ENCODE measurements around the gene PAOX.
A peak's percentile ranks its signal among the peaks of the same experiment; 100 is the strongest.
"Not testable (repeated sequence)": the region's sequence is repeated elsewhere in the genome, so short reads cannot be mapped to it uniquely, and the experiment has no call there.

The PAOX gene

DNA sequence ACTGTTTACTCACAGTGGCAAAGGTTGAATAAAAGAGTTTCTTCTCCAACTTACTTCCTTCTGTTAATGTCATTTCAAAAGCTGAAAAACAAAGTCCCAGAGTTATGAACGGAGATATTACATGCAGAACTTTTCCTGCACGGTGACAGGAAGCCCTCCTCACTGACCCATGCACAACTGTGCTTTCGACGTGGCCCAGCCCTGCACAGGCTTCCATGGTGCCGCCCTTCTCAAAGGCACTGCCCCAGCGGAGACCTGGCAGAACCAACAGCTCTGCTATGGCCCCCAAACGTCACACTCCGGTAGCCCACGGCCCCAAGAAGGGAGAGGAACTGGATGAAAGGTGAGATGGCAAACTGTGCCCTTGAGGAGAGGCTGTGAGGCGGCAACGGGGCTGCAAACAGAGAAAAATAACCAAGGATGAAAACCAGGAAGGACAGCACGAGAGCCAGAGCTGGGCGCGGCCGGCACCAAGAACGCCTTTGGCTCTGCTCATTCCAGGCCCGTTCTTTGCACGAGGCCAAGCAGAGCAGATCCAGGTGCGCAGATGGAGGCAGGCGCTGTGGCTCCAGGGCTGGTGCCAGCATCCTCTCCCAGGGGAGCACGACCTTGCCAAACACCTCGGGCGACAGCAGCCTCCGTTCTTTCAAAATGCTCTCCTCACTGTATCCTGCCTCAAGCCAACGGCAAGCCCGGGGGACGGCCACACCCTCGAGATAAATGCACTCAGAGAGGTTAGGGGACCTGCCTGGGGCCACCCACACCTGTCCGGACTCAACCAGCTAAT, 14.2 kb upstream of the PAOX start:
- no peak for DNase-seq (ENCODE audit: low spot score)

DNA sequence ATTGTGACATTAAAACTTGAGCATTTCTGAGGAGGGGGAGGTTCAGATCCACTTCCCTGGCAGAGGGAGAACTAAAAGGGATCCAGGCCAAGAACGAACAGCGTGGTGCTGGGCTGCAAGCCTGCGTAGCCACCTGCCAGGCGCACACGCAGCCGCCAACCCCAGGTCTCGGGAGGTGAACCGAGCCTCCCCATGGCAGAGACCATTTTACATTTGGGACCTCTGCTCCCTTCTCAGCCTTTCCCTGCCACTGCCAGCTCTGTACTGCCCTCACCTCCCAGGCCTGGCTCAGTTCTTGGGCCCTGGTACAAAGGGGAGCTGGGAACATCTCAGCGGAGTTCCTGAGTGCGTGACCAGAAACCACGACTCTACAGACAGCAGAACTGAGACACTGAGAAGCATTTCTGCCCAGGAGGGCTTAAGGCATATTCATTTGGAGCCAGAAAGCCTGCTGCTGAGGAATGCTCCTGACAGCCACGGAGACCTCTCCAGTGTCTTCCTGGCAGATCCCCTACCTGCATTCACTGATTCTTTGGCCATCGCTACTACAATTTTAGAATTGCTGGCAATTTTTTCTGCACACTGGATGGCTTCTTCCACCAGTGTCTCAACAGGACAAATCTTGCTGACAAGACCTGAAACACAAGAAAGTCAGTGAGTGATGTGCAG, 13.5 kb upstream of the PAOX start:
- DNase-seq (ENCODE audit: low spot score): no peak

GRCh38 chr10:133366130-133366478, 13.0 kb upstream of the PAOX start:
- no peak for DNase-seq (ENCODE audit: low spot score)

DNA sequence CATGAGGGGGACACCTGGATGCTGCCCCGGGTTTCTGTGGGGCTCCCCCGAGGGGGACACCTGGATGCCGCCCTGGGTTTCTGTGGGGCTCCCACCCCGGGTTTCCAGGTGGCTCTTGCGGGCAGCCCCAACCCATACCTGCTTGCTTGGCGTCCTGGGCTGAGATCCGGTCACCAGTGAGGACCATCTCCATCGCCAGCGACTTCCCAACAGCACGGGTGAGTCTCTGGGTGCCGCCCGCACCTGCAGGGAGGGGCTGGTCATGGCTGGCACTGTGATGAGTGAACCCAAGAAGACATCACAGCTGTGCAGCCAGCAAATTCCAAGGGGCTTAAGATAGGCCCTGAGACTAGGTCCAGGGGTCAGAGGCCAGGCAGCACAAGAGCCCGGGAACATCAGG, 12.3 kb upstream of the PAOX start:
- no peak for DNase-seq (ENCODE audit: low spot score)

GRCh38 chr10:133367461-133367860, 11.6 kb upstream of the PAOX start:
- not testable (repeated sequence) for DNase-seq (ENCODE audit: low spot score)

DNA sequence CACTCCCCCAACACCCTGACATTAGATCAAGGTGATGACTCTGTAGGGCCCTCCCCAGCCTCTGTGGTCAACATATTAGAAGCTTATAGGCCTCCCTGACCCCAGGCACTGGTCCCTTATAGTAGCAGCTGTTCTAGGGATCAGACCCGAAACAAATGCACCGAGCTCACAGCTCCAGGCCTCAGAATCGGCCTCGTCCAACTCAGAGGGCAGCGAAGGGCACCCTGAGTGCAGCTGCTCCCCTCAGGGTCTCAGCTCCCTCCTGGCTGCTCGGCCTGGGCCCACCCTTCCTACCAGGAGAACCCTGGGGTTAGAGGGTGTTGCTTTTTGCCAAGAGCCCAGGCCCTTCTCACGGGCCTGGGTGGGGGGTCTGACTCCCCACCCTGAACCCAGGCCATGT, 10.9 kb upstream of the PAOX start:
- no peak for DNase-seq (ENCODE audit: low spot score)

- no peak for DNase-seq (ENCODE audit: low spot score)
Measured at GRCh38 chr10:133370030-133370786, 8.9 kb upstream of the PAOX start.

GRCh38 chr10:133372507-133372906, 6.6 kb upstream of the PAOX start:
- DNase-seq (ENCODE audit: low spot score): no peak

- DNase-seq (ENCODE audit: low spot score): peak; percentile 99
Measured at GRCh38 chr10:133373174-133374090, 5.6 kb upstream of the PAOX start, which contains the start of gene ECHS1. ECHS1 (minus strand) TSS chr10:133373354; CDS start chr10:133373333, 21 bp downstream.

- DNase-seq (ENCODE audit: low spot score): no peak
Measured at GRCh38 chr10:133375357-133376115, 3.5 kb upstream of the PAOX start.

GRCh38 chr10:133376183-133376582, 2.9 kb upstream of the PAOX start:
- DNase-seq (ENCODE audit: low spot score): not testable (repeated sequence)

GRCh38 chr10:133377025-133377817, 1.8 kb upstream of the PAOX start:
- no peak for DNase-seq (ENCODE audit: low spot score)

- DNase-seq (ENCODE audit: low spot score): no peak
Measured at GRCh38 chr10:133377818-133378250, 1.2 kb upstream of the PAOX start.

GRCh38 chr10:133378251-133379096, 588 bp upstream of the PAOX start:
- DNase-seq (ENCODE audit: low spot score): peak; percentile 75

GRCh38 chr10:133379801-133380666, 972 bp downstream of the PAOX start:
- no peak for DNase-seq (ENCODE audit: low spot score)

DNA sequence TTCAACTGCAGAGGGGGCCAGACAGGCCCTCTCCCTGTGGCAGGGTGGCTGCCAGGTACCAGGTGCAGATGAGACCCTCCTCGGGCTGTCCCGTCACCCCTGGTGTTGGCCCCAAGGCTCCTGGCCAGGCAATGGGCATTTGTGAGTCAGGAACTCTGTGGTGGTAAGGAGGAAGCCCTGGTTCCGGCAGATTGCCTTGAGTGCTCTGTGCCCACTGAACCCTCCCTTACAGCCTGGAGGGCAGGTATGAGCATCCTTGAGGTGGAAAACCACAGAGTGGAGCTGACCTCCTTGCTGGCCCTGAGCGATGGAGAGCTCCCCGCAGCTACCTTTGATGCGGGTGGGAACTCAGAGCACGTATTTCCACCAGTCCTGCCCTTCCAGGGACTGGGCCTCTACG, 2.0 kb downstream of the PAOX start:
- DNase-seq (ENCODE audit: low spot score): no peak

DNA sequence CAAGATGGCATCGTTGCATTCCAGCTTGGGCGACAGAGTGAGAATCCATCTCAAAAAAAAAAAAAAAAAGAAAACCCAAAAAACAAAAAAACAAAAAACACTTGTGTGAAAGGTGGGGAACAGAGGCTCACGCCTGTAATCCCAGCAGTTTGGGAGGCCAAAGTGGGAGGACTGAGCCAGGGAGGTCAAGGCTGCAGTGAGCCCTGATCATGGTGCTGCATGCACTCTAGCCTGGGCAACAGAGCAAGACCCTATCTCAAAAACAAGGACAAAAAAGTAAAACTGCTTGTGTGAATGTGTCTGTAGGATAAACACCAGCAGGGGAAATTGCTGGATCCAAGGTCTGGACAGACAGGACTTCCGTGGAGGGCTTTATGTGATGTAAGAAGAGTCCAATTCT, 4.5 kb downstream of the PAOX start:
- no peak for DNase-seq (ENCODE audit: low spot score)

DNA sequence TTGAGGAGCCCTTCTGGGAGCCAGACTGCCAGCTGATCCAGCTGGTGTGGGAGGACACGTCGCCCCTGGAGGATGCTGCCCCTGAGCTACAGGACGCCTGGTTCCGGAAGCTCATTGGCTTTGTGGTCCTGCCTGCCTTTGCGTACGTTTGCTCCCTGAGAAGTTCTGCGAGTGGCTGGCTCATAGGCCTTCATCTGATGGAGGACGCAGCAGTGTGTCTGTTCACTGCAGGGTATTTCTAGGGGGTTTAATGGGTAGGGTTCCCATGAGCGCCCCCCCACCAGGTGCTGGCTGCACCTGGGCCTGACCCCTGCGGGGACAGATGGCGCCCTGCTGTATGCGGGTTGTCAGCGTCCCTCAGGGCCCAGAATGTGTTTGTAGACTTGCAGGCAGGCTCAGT, 5.0 kb downstream of the PAOX start:
- no peak for DNase-seq (ENCODE audit: low spot score)
